Tibial artery (tissue), 4 donors: Measurements from ENCODE around the gene RAB1B.

ENCODE experiments used
- DNase-seq, 2 donors: peaks; one replicate each; pipeline ENCODE4 v3.0.0-alpha.2; 2019
- H3K27ac ChIP-seq, 2 donors: fragments of 200-600 bp; sonication (generic) in 1 of 2; 1 replicate in 1 of 2; 2 replicates in 1 of 2; pipeline ENCODE4 v1.5.1; 2018 to 2019; ENCODE audit warnings: mild to moderate bottlenecking in 1 of 2
- H3K27me3 ChIP-seq, 2 donors: fragments of 200-600 bp; sonication (generic) in 1 of 2; one replicate each; pipeline versions ENCODE4 v1.5.1 to v1.6.0; 2016 to 2019
- H3K36me3 ChIP-seq, 3 donors: fragments of 200-600 bp; sonication (generic) in 2 of 3; one replicate each; pipeline ENCODE4 v1.5.1; 2016 to 2019; ENCODE audit warnings: mild to moderate bottlenecking in 2 of 3
- H3K4me1 ChIP-seq, 4 donors: fragments of 200-600 bp; sonication (generic) in 2 of 4; 1 replicate in 3 of 4; 2 replicates in 1 of 4; pipeline ENCODE4 v1.5.1; 2016 to 2019
- H3K4me3 ChIP-seq, 2 donors: fragments of 200-600 bp; sonication (generic) in 1 of 2; 1 replicate in 1 of 2; 2 replicates in 1 of 2; pipeline ENCODE4 v1.5.1; 2018 to 2019; ENCODE audit warnings: mild to moderate bottlenecking in 2 of 2
- H3K9me3 ChIP-seq, 3 donors: fragments of 200-600 bp; sonication (generic) in 1 of 3; one replicate each; pipeline ENCODE4 v1.5.1; 2016 to 2019
- CTCF ChIP-seq, 2 experiments: fragments of 200-600 bp in 1 of 2; fragments of 450-650 bp in 1 of 2; IDR thresholded peaks; one replicate each; pipeline ENCODE4 v1.5.1; 2017 to 2019; ENCODE audit warnings: antibody characterized with exemption in 2 of 2, mild to moderate bottlenecking in 1 of 2, moderate library complexity in 1 of 2
- intact Hi-C: fragments of 100-400 bp; cut with DNase I; formaldehyde crosslinking; loops from one replicate; pipeline ENCODE4 v1.15.0; 2023; ENCODE audit warnings: low total_unique reads

RAB1B gene

GRCh38 chr11:66233301-66233700 is 35.1 kb upstream of the RAB1B start:
- Histone ChIP-seq H3K36me3 (peaks cover 44 to 86% (median 85%) of the 10 kb centered on the region in 3 donors), H3K4me1 (no peaks in the 10 kb centered on the region), H3K27ac (no peak overlapping the region), H3K9me3 (no peaks in the 10 kb centered on the region), H3K27me3 (no peaks in the 10 kb centered on the region), H3K4me3 (no peak overlapping the region)
- no peak for TF ChIP-seq CTCF (IDR thresholded peaks at IDR 0.05)
- intact Hi-C loops = no loop called here
- DNase-seq = no peak

GRCh38 chr11:66235141-66235540 is 33.3 kb upstream of the RAB1B start:
- no peak for TF ChIP-seq CTCF (IDR thresholded peaks at IDR 0.05)
- intact Hi-C loops = no loop called here
- Histone ChIP-seq H3K4me3 (no peak overlapping the region), H3K27ac (no peak overlapping the region), H3K36me3 (peaks cover 60 to 100% (median 99%) of the 10 kb centered on the region in 3 donors), H3K4me1 (no peaks in the 10 kb centered on the region), H3K27me3 (no peaks in the 10 kb centered on the region), H3K9me3 (no peaks in the 10 kb centered on the region)
- DNase-seq = no peak

- intact Hi-C loops = no loop called here
- Histone ChIP-seq H3K9me3 (no peaks in the 10 kb centered on the region), H3K4me3 (no peak overlapping the region), H3K27ac (no peak overlapping the region), H3K36me3 (peaks cover 57 to 100% (median 99%) of the 10 kb centered on the region in 3 donors), H3K27me3 (no peaks in the 10 kb centered on the region), H3K4me1 (no peaks in the 10 kb centered on the region)
- no peak for TF ChIP-seq CTCF (IDR thresholded peaks at IDR 0.05)
- no peak for DNase-seq
Observed at GRCh38 chr11:66237867-66238266, 30.6 kb upstream of the RAB1B start.

- Histone ChIP-seq H3K27ac (no peak overlapping the region), H3K27me3 (no peaks in the 10 kb centered on the region), H3K9me3 (no peaks in the 10 kb centered on the region), H3K4me1 (no peaks in the 10 kb centered on the region), H3K36me3 (peaks cover 48 to 100% (median 99%) of the 10 kb centered on the region in 3 donors), H3K4me3 (no peak overlapping the region)
- TF ChIP-seq CTCF (IDR thresholded peaks at IDR 0.05) = no peak
- intact Hi-C loops = no loop called here
- no peak for DNase-seq
Observed at GRCh38 chr11:66238786-66239413, 29.5 kb upstream of the RAB1B start.

GRCh38 chr11:66239511-66239910 is 28.9 kb upstream of the RAB1B start:
- Histone ChIP-seq H3K36me3 (peaks cover 45 to 100% (median 95%) of the 10 kb centered on the region in 3 donors), H3K4me1 (no peaks in the 10 kb centered on the region), H3K27me3 (no peaks in the 10 kb centered on the region), H3K27ac (no peak overlapping the region), H3K4me3 (no peak overlapping the region), H3K9me3 (no peaks in the 10 kb centered on the region)
- no peak for DNase-seq
- TF ChIP-seq CTCF (IDR thresholded peaks at IDR 0.05) = no peak
- intact Hi-C loops = no loop called here
